Iris pigment epithelial cell (primary cell): ENCODE measurements around the gene IKZF2.
"Not testable (repeated sequence)": the region's sequence is repeated elsewhere in the genome, so short reads cannot be mapped to it uniquely, and the experiment has no call there.

Source experiments
- DNase-seq: peaks from one replicate; pipeline ENCODE4 v3.0.0-alpha.2; 2011; ENCODE audit warnings: low read depth

IKZF2 gene

GRCh38 chr2:213043566-213043965 lies 107.8 kb downstream of the IKZF2 start:
- no peak for DNase-seq

- DNase-seq = no peak
Measured at GRCh38 chr2:213042262-213042661, 109.2 kb downstream of the IKZF2 start.

GRCh38 chr2:213036836-213037235 lies 114.6 kb downstream of the IKZF2 start:
- DNase-seq = peak; percentile 88

GRCh38 chr2:213034585-213034984 lies 116.8 kb downstream of the IKZF2 start:
- no peak for DNase-seq

- DNase-seq = no peak
Measured at GRCh38 chr2:213032607-213033006, 118.8 kb downstream of the IKZF2 start.

GRCh38 chr2:213022987-213023386 lies 128.4 kb downstream of the IKZF2 start:
- no peak for DNase-seq

- DNase-seq = peak; percentile 93
Measured at GRCh38 chr2:213021971-213022899, 129.2 kb downstream of the IKZF2 start.

- DNase-seq = not testable (repeated sequence)
Measured at GRCh38 chr2:213020913-213021312, 130.5 kb downstream of the IKZF2 start.

GRCh38 chr2:213020268-213020667 lies 131.1 kb downstream of the IKZF2 start:
- no peak for DNase-seq

GRCh38 chr2:213019368-213019767 lies 132.0 kb downstream of the IKZF2 start:
- no peak for DNase-seq

GRCh38 chr2:213018340-213018901 lies 133.0 kb downstream of the IKZF2 start:
- DNase-seq = no peak

GRCh38 chr2:213017404-213017803 lies 134.0 kb downstream of the IKZF2 start:
- no peak for DNase-seq

GRCh38 chr2:213016984-213017351 lies 134.4 kb downstream of the IKZF2 start:
- DNase-seq = peak; percentile 85

GRCh38 chr2:213016166-213016983 lies 135.0 kb downstream of the IKZF2 start:
- DNase-seq = no peak

GRCh38 chr2:213015387-213016165 lies 135.8 kb downstream of the IKZF2 start:
- DNase-seq = no peak

- no peak for DNase-seq
Measured at GRCh38 chr2:213013979-213014378, 137.4 kb downstream of the IKZF2 start.

GRCh38 chr2:213011505-213011904 lies 139.9 kb downstream of the IKZF2 start:
- DNase-seq = no peak

- no peak for DNase-seq
Measured at GRCh38 chr2:213010106-213010779, 141.2 kb downstream of the IKZF2 start.

- DNase-seq = no peak
Measured at GRCh38 chr2:213007290-213007838, 144.0 kb downstream of the IKZF2 start.

- peak; percentile 45 for DNase-seq
Measured at GRCh38 chr2:213004197-213004821, 147.1 kb downstream of the IKZF2 start.
